MCF 10A (cell line): ENCODE results near the gene CMTM7. TPM values are rescaled to one million over a fixed set of nuclear protein-coding genes. Genes with fewer than 3 reads are reported as not detected.

Experiments
- Bru-seq: library from RNA; stranded (reverse); fragments of 400-500 nt; gene quantifications from one replicate; lab custom pipeline; 2021; lab: Mats Ljungman, UMichigan
- BruChase-seq, 2 experiments: library from RNA; stranded (reverse); fragments of 400-500 nt; gene quantifications; one replicate each; lab custom pipeline; 2021; lab: Mats Ljungman, UMichigan
- BruUV-seq: library from RNA; stranded (reverse); fragments of 400-500 nt; replicated peaks from 2 replicates; lab custom pipeline; 2021; lab: Mats Ljungman, UMichigan
- CTCF ChIA-PET: fragments of 300-600 bp; sonication (Branson Sonifier 250); formaldehyde crosslinking; extraction: SDS; loops from one replicate; lab custom pipeline; 2021; ENCODE audit warnings: antibody characterized with exemption, inconsistent platforms; lab: Yijun Ruan, JAX
- POLR2A ChIA-PET: fragments of 300-600, 350-650 bp; sonication (Branson Sonifier 250); formaldehyde crosslinking; extraction: SDS; loops from one replicate; lab custom pipeline; 2020; ENCODE audit warnings: antibody characterized with exemption, inconsistent platforms; lab: Yijun Ruan, JAX
- DNase-seq: peaks from one replicate; pipeline ENCODE4 v3.0.0-alpha.2; 2018; ENCODE audit not compliant: unreplicated experiment
- H3K27ac Mint-ChIP-seq: one replicate; pipeline ENCODE4 v1.8.0; 2022; ENCODE audit warnings: mild to moderate bottlenecking, low read depth, mixed read lengths; ENCODE audit not compliant: unreplicated experiment
- H3K27me3 Mint-ChIP-seq: one replicate; pipeline ENCODE4 v1.8.0; 2022; ENCODE audit warnings: mixed read lengths; ENCODE audit not compliant: insufficient read depth, unreplicated experiment
- H3K36me3 Mint-ChIP-seq: one replicate; pipeline ENCODE4 v1.8.0; 2022; ENCODE audit warnings: mild to moderate bottlenecking, moderate library complexity, mixed read lengths; ENCODE audit not compliant: insufficient read depth, unreplicated experiment
- H3K4me1 Mint-ChIP-seq: one replicate; pipeline ENCODE4 v1.8.0; 2022; ENCODE audit warnings: mixed read lengths; ENCODE audit not compliant: insufficient read depth, unreplicated experiment
- H3K4me3 Mint-ChIP-seq: one replicate; pipeline ENCODE4 v1.8.0; 2022; ENCODE audit warnings: mild to moderate bottlenecking, moderate library complexity, mixed read lengths; ENCODE audit not compliant: unreplicated experiment
- H3K9me3 Mint-ChIP-seq: one replicate; pipeline ENCODE4 v1.8.0; 2022; ENCODE audit warnings: mixed read lengths; ENCODE audit not compliant: unreplicated experiment
- CTCF ChIP-seq: fragments of 200-600 bp; IDR thresholded peaks from one replicate; pipeline ENCODE4 v1.8.0; 2022; ENCODE audit warnings: antibody characterized with exemption, mild to moderate bottlenecking; ENCODE audit not compliant: unreplicated experiment
- intact Hi-C: fragments of 100-400 bp; cut with micrococcal nuclease; formaldehyde crosslinking; loops from 2 replicates; pipeline ENCODE4 v1.14.1; 2022
- long read RNA-seq: library from polyadenylated mRNA; stranded (forward); transcript quantifications from one replicate; pipeline ENCODE4 v2.0.0, GENCODE V29; 2022
- total RNA-seq: library from RNA; stranded (reverse); gene quantifications from 2 replicates; pipeline ENCODE4 v1.2.3, GENCODE V29; 2022

CMTM7 gene
- total RNA-seq, result 9.7 and 14.3 TPM in 2 replicates
- percentile 51 among the genes with signal in this experiment for Bru-seq, nascent RNA
- BruChase-seq, experiment 1, labeled RNA remaining after a 6-hour chase, result percentile 42 among the genes with signal in this experiment
- percentile 44 among the genes with signal in this experiment for BruChase-seq, experiment 2, labeled RNA remaining after a 2-hour chase
- long read RNA-seq, transcript CMTM7-201 (5 exons, 2,038 nt), result major isoform, 15 of 28 reads
- long read RNA-seq, partial matches to known transcripts, result 7 of 28 reads
- long read RNA-seq, other reads (novel, unspliced or antisense), result 2 of 28 reads

GRCh38 chr3:32391643-32392535 is at the start of gene CMTM7:
Gene CMTM7 (plus strand): TSS chr3:32391853. CDS start chr3:32391907, 54 bp downstream.
- H3K36me3 Mint-ChIP-seq, result no peaks in the 10 kb centered on the region
- no peaks in the 10 kb centered on the region for H3K9me3 Mint-ChIP-seq
- ChIA-PET CTCF (interaction anchor here (0.5 to 3.2 kb wide), 6 partner anchors 9 to 302 kb away, joined by 3 to 17 read pairs (median 4); no protein-coding TSS in a partner anchor), POLR2A (interaction anchor here (0.7 to 2.5 kb wide), 11 partner anchors 10 to 623 kb away, joined by 3 to 11 read pairs (median 4); no protein-coding TSS in a partner anchor)
- TF ChIP-seq CTCF, result no peak
- no peaks in the 10 kb centered on the region for H3K27me3 Mint-ChIP-seq
- BruUV-seq, result no TSS peak
- H3K4me1 Mint-ChIP-seq, result peaks cover 6% of the 10 kb centered on the region
- DNase-seq, result peak; percentile 67
- H3K4me3 Mint-ChIP-seq, result peak within 1 kb of the TSS; percentile 80
- intact Hi-C loops, result no loop called here
- H3K27ac Mint-ChIP-seq, result peak within 1 kb of the TSS; percentile 20

- Mint-ChIP-seq H3K27me3 (no peaks in the 10 kb centered on the region), H3K27ac (no peak overlapping the region), H3K36me3 (no peaks in the 10 kb centered on the region), H3K4me1 (peaks cover 8% of the 10 kb centered on the region), H3K4me3 (no peak overlapping the region), H3K9me3 (no peaks in the 10 kb centered on the region)
- ChIA-PET POLR2A (no interaction called here), CTCF (interaction anchor here (1.1 to 1.8 kb wide), 3 partner anchors 52 to 170 kb away, joined by 3 to 8 read pairs (median 6); no protein-coding TSS in a partner anchor)
- intact Hi-C loops, result no loop called here
- no peak for TF ChIP-seq CTCF
- no peak for DNase-seq
- BruUV-seq, result no TSS peak
These were observed 44.1 kb upstream of the CMTM7 start for GRCh38 chr3:32347343-32348125.

GRCh38 chr3:32349184-32349583 is 42.5 kb upstream of the CMTM7 start:
- ChIA-PET CTCF (no interaction called here), POLR2A (no interaction called here)
- no TSS peak for BruUV-seq
- no peaks in the 10 kb centered on the region for H3K9me3 Mint-ChIP-seq
- H3K27me3 Mint-ChIP-seq, result no peaks in the 10 kb centered on the region
- peaks cover 8% of the 10 kb centered on the region for H3K4me1 Mint-ChIP-seq
- intact Hi-C loops, result no loop called here
- H3K36me3 Mint-ChIP-seq, result no peaks in the 10 kb centered on the region
- H3K4me3 Mint-ChIP-seq, result no peak overlapping the region
- H3K27ac Mint-ChIP-seq, result no peak overlapping the region
- DNase-seq, result no peak
- no peak for TF ChIP-seq CTCF
